ENCODE results near the gene CMIP. TPM values are rescaled to one million over a fixed set of nuclear protein-coding genes. Genes with fewer than 3 reads are reported as not detected.

Gene CMIP
- total RNA-seq, 4 donors from 2014 or later: 17.1 to 60.5 (median 39.7) TPM

DNA sequence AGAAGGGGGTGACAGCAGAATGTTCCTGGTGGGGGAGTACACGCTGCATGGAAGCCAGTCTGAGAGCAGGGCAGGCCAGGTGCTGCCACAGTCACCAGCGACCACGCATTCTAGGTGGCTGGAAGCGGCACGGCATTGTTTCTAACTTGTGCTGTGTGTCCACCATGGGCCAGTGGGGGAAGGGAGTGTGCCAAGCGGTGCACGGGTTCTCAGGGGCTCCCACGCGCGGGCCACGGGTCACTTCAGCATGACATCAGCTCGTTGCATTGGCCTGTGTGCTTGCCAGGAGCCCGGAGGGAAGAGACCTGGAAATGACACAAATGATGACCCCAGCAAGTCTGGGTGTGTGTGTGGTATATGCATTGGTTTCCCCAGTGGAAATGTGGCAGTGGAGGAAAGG is 169.6 kb downstream of the CMIP start:
- no peak for DNase-seq
- Histone ChIP-seq H3K4me3 (peak overlapping the region in 1 of 4 donors; percentile 30), H3K4me1 (peaks cover 39 to 94% (median 71%) of the 10 kb centered on the region in 3 donors), H3K36me3 (peaks cover 0 to 56% (median 0%) of the 10 kb centered on the region in 3 donors), H3K9me3 (no peaks in the 10 kb centered on the region), H3K27me3 (no peaks in the 10 kb centered on the region), H3K27ac (peak overlapping the region in 3 of 4 donors; percentile 10 to 78 (median 76))
- 85 to 94% methylated on average over 6 to 13 of the region's 13 CpGs for WGBS, 2 donors
- TF ChIP-seq POLR2A (IDR thresholded peaks at IDR 0.05): no peak
- TF ChIP-seq, protein P1, sequence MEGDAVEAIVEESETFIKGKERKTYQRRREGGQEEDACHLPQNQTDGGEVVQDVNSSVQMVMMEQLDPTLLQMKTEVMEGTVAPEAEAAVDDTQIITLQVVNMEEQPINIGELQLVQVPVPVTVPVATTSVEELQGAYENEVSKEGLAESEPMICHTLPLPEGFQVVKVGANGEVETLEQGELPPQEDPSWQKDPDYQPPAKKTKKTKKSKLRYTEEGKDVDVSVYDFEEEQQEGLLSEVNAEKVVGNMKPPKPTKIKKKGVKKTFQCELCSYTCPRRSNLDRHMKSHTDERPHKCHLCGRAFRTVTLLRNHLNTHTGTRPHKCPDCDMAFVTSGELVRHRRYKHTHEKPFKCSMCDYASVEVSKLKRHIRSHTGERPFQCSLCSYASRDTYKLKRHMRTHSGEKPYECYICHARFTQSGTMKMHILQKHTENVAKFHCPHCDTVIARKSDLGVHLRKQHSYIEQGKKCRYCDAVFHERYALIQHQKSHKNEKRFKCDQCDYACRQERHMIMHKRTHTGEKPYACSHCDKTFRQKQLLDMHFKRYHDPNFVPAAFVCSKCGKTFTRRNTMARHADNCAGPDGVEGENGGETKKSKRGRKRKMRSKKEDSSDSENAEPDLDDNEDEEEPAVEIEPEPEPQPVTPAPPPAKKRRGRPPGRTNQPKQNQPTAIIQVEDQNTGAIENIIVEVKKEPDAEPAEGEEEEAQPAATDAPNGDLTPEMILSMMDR (IDR thresholded peaks at IDR 0.05): no peak
- intact Hi-C loops (cut with DNase I): loop anchor here (5.0 kb wide), 1 partner anchor 167 kb away; no protein-coding TSS in a partner anchor

DNA sequence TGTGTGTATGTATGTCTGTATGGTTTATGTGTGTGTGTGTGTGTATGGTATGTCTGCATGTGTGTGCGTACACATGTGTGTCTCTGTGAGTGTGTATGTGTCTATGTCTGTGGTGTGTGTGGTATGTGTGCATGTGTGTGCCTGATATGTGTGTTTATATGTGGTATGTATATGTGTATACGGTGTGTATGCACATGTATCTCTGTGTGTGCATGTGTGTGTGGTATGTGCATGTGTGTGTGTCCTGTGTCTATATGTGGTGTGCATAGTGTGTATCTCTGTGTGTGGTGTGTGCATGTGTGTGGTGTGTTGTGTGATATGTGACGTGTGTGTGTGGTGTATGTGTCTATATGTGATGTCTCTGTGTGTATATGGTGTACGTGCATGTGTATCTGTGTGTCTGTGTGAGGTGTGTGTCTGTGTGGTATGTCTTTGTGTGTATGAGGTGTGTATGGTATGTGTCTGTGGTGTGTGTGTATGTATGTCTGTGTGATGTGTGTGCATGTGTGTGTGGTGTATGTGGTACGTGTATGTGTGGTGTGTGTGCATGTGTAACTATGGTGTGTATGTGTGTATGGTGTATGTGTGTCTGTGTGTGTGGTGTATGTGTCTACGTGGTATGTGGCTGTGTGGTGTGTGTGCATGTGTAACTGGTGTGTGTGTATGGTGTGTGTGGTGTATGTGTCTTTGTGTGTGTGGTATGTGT is 170.2 kb downstream of the CMIP start:
- no peak for TF ChIP-seq POLR2A (IDR thresholded peaks at IDR 0.05)
- TF ChIP-seq, protein P1 (IDR thresholded peaks at IDR 0.05): no peak
- Histone ChIP-seq H3K27ac (peak overlapping the region in 1 of 4 donors; percentile 76), H3K27me3 (no peaks in the 10 kb centered on the region), H3K4me3 (peak overlapping the region in 1 of 4 donors; percentile 30), H3K9me3 (no peaks in the 10 kb centered on the region), H3K36me3 (peaks cover 0 to 60% (median 0%) of the 10 kb centered on the region in 3 donors), H3K4me1 (peaks cover 35 to 94% (median 66%) of the 10 kb centered on the region in 3 donors)
- WGBS, 2 donors: 92 to 94% methylated on average over 6 of the region's 6 CpGs
- DNase-seq: no peak
- intact Hi-C loops (cut with DNase I): loop anchor here (5.0 kb wide), 1 partner anchor 168 kb away; no protein-coding TSS in a partner anchor

DNA sequence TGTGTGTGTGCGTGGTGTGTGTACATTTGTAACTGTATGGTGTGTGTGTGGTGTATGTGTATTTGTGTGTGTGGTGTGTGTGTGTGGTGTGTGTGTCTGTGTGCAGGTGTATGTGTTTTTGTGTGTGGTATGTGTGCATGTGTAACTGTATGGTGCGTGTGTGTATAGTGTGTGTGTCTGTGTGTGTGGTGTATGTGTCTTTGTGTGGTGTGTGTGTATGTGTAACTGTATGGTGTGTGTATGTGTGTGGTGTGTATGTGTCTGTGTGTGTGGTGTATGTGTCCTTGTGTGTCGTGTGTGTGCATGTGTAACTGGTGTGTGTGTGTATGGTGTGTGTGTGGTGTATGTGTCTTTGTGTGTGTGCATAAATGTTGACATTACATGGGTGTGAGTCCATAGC is 170.8 kb downstream of the CMIP start:
- no peak overlapping the region for H3K4me3 ChIP-seq
- no peak for DNase-seq
- no peaks in the 10 kb centered on the region for H3K9me3 ChIP-seq
- no peaks in the 10 kb centered on the region for H3K27me3 ChIP-seq
- H3K4me1 ChIP-seq: peaks cover 36 to 94% (median 60%) of the 10 kb centered on the region in 3 donors
- 81 to 90% methylated on average over 3 of the region's 3 CpGs for WGBS, 2 donors
- H3K36me3 ChIP-seq: peaks cover 0 to 58% (median 0%) of the 10 kb centered on the region in 3 donors
- intact Hi-C loops (cut with DNase I): no loop called here
- peak overlapping the region in 1 of 4 donors; percentile 80 for H3K27ac ChIP-seq
- TF ChIP-seq POLR2A (IDR thresholded peaks at IDR 0.05): no peak
- TF ChIP-seq, protein P1 (IDR thresholded peaks at IDR 0.05): no peak

DNA sequence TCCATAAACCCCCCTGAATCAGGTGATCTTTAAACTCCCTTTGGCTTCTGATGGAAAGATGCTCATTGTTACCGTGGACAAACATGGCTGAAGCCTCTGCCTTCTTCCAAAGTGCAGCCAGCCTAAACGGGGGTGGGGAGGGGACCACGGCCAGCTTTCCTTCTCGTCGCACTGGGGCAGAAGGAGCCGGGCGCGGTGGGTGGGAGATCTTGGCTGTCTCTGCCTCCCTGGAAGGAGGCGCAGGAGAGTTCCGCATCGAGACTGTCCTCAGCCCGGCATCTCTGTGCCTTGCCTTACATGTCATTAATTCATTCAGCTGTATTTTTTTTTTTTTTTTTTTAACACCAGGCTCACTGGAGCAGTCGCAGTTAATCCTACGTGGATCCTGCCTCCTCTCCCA is 171.2 kb downstream of the CMIP start:
- Histone ChIP-seq H3K4me3 (no peak overlapping the region), H3K36me3 (peaks cover 0 to 54% (median 0%) of the 10 kb centered on the region in 3 donors), H3K27ac (peak overlapping the region; percentile 47 to 90 (median 80)), H3K27me3 (no peaks in the 10 kb centered on the region), H3K4me1 (peaks cover 41 to 94% (median 60%) of the 10 kb centered on the region in 3 donors), H3K9me3 (no peaks in the 10 kb centered on the region)
- no peak for DNase-seq
- 78 to 85% methylated on average over 6 to 11 of the region's 14 CpGs for WGBS, 2 donors
- intact Hi-C loops (cut with DNase I): no loop called here
- no peak for TF ChIP-seq POLR2A (IDR thresholded peaks at IDR 0.05)
- TF ChIP-seq, protein P1 (IDR thresholded peaks at IDR 0.05): no peak

DNA sequence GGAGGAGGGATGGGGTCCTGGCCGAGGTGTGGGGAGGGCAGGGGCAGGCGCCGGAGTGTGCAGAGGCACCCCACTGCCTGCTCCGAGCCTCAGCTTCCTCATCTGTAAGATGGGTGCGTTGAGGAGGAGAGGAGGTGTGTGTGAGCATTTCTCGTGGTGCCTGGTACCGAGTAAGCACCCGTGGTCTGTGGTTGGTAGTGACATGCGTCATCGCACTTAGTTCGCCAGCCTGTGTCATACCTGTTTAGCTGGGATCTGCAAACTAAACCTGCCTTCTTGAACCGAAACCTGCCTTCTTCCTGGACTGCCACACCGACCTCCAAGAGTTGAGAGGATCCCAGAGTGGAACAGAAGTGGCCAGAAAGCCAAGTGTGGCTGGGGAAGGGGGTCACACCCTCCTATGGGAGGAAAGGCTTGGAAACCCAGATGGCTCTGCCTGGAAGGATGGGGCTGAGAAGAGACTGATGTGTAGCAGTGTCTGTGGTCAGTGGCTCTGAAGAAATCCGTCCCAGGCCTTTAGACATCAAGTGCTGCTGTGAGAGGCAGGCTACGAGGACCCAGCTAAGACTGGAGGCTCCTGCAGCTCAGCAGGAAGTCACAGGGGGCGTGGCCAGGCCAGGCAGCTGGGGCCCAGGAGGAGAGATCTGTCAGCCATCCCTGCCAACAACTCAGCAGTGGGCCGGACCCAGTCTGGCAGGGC is 171.9 kb downstream of the CMIP start:
- WGBS, 2 donors: 60 to 64% methylated on average over 9 to 11 of the region's 17 CpGs
- peaks cover 47 to 94% (median 62%) of the 10 kb centered on the region in 3 donors for H3K4me1 ChIP-seq
- peaks cover 0 to 48% (median 0%) of the 10 kb centered on the region in 3 donors for H3K36me3 ChIP-seq
- no peaks in the 10 kb centered on the region for H3K9me3 ChIP-seq
- intact Hi-C loops (cut with DNase I): no loop called here
- no peaks in the 10 kb centered on the region for H3K27me3 ChIP-seq
- peak; percentile 16 for DNase-seq
- no peak overlapping the region for H3K4me3 ChIP-seq
- peak overlapping the region; percentile 47 to 90 (median 80) for H3K27ac ChIP-seq
- TF ChIP-seq POLR2A (IDR thresholded peaks at IDR 0.05): no peak
- TF ChIP-seq, protein P1 (IDR thresholded peaks at IDR 0.05): no peak

Data from esophagus squamous epithelium (tissue), 5 donors.